ENCODE results near the gene FOXN1. TPM values are rescaled to one million over a fixed set of nuclear protein-coding genes. Genes with fewer than 3 reads are reported as not detected.

Gene FOXN1
- total and polyA plus RNA-seq, 3 experiments from 2014 or later, result not detected

DNA sequence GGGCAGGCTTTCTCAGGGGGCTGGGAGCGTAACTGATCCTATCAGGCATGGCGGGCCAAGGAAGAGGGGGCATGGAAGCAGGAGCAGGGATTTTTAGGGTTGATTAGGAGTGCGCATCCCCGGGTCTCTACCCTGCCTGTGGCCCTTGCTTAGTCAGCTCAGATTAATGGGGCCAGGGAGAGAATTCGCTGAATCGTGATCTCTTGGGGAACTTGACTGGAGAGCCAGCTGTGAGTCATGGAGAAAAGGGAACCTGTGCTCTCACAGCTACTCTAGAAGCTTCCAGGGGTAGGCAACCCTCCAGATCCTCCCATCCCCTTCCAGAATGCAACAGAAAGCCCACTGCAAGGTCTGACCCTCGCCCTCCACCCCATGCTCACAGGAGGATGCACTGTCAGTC, 3.6 kb downstream of the FOXN1 start:
- POLR2A ChIA-PET, result no interaction called here
- H3K27me3 Mint-ChIP-seq, result peaks cover 22 to 61% of the 10 kb centered on the region in 2 donors
- peaks cover 5% of the 10 kb centered on the region for H3K27me3 ChIP-seq (ENCODE audit: insufficient read depth, low read length, poor library complexity, severe bottlenecking)

DNA sequence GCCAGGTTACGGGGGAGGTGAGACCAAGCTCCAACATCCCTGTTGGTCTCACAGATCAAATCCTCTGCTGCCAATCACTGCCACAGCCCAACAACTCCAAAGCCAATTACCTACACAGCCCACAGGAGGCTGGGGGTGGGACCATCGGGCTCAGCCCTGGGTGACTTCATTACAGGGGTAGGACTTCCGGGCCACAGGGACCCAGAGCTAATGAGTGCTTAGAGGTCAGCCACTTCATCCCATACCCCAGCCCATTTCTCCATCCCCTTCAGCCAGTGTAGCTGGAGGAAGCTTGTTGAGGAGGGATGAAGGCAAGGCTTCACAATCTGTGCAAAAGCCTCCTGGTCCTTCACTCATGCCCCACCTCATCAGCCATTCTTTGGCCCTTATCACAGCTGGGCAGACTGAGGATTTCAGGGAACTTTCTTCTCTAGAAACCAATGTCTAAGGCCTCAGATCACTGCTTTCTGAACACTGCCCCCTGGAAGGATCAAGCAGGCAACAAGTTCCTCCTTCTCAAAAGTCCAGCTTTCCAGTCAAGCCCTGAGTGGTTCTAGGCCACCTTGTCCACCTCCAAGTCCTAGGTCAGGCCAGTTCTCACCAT, 5.8 kb downstream of the FOXN1 start:
- Mint-ChIP-seq H3K4me3 (no peak overlapping the region), H3K27me3 (peaks cover 19 to 49% of the 10 kb centered on the region in 2 donors), H3K9me3 (no peaks in the 10 kb centered on the region), H3K27ac (no peak overlapping the region), H3K36me3 (no peaks in the 10 kb centered on the region), H3K4me1 (no peaks in the 10 kb centered on the region)
- ChIA-PET POLR2A (no interaction called here), CTCF (no interaction called here)
- no peaks in the 10 kb centered on the region for H3K36me3 ChIP-seq (ENCODE audit: insufficient read depth, low read length)
- no peaks in the 10 kb centered on the region for H3K4me1 ChIP-seq (ENCODE audit: insufficient read depth, low read length)
- no peak overlapping the region for H3K27ac ChIP-seq (ENCODE audit: low read depth, low read length)
- peaks cover 5% of the 10 kb centered on the region for H3K27me3 ChIP-seq (ENCODE audit: insufficient read depth, low read length, poor library complexity, severe bottlenecking)
- H3K9me3 ChIP-seq (ENCODE audit: low read length), result no peaks in the 10 kb centered on the region
- H3K4me3 ChIP-seq (ENCODE audit: low read length), result no peak overlapping the region
- no peak for DNase-seq

More for the DNA sequence above, 3.6 kb downstream of the FOXN1 start:
- DNase-seq, result no peak
- no peaks in the 10 kb centered on the region for H3K9me3 Mint-ChIP-seq
- Histone ChIP-seq H3K27ac (ENCODE audit: low read depth, low read length) (no peak overlapping the region), H3K9me3 (ENCODE audit: low read length) (no peaks in the 10 kb centered on the region), H3K4me3 (ENCODE audit: low read length) (no peak overlapping the region), H3K36me3 (ENCODE audit: insufficient read depth, low read length) (no peaks in the 10 kb centered on the region), H3K4me1 (ENCODE audit: insufficient read depth, low read length) (no peaks in the 10 kb centered on the region)
- no peak overlapping the region for H3K4me3 Mint-ChIP-seq
- no peaks in the 10 kb centered on the region for H3K36me3 Mint-ChIP-seq
- CTCF ChIA-PET, result no interaction called here
- H3K27ac Mint-ChIP-seq, result no peak overlapping the region
- H3K4me1 Mint-ChIP-seq, result no peaks in the 10 kb centered on the region

DNA sequence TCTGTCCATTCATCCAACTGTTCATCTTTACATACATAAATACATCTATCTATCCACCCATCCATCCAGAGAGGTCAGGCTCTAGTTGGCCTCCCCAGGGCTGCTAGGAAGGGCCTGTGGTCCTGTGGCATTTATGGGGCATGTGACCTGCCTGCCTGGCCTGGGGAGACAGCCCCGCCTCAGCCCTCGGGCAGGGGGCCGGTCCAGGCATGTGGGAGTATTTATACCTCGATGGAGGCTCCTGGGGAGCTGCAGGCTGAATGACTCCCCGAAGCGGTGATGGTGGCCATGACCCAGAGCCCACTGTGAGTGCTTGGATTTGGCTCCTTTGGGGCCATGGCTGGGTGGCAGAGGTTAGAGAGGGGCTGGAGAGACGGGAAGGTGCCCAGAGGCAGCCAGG, 7.3 kb downstream of the FOXN1 start:
- POLR2A ChIA-PET, result no interaction called here
- H3K9me3 Mint-ChIP-seq, result no peaks in the 10 kb centered on the region
- Histone ChIP-seq H3K4me3 (ENCODE audit: low read length) (no peak overlapping the region), H3K27ac (ENCODE audit: low read depth, low read length) (no peak overlapping the region), H3K27me3 (ENCODE audit: insufficient read depth, low read length, poor library complexity, severe bottlenecking) (peaks cover 5% of the 10 kb centered on the region), H3K36me3 (ENCODE audit: insufficient read depth, low read length) (no peaks in the 10 kb centered on the region), H3K9me3 (ENCODE audit: low read length) (no peaks in the 10 kb centered on the region), H3K4me1 (ENCODE audit: insufficient read depth, low read length) (no peaks in the 10 kb centered on the region)
- peaks cover 14 to 46% of the 10 kb centered on the region in 2 donors for H3K27me3 Mint-ChIP-seq
- H3K36me3 Mint-ChIP-seq, result no peaks in the 10 kb centered on the region
- H3K4me3 Mint-ChIP-seq, result no peak overlapping the region
- CTCF ChIA-PET, result no interaction called here
- no peak for DNase-seq
- no peaks in the 10 kb centered on the region for H3K4me1 Mint-ChIP-seq
- H3K27ac Mint-ChIP-seq, result no peak overlapping the region

DNA sequence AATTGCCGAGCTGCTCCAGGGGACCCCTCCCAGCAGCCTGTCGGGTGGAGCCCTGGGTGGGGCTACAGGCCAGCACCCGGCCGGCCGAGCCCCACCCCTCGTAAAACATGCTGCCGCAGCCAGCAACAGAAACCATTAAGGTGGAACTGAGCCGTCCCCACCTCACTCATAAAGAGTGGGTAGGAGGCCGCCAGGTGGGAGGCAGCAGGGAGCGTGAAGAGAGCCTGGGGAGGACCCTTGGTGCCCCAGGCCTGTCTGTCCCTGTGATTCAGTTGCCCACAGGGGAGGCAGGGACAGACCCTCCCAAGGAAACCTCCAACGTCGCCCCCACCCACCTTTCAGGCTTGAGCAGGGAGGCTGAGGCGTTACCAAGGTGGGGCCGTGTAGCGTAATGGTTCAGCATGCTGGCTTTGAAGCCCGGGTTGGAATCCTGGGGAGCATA, 8.4 kb downstream of the FOXN1 start:
- Mint-ChIP-seq H3K27ac (no peak overlapping the region), H3K4me1 (no peaks in the 10 kb centered on the region), H3K9me3 (no peaks in the 10 kb centered on the region), H3K27me3 (peaks cover 12 to 46% of the 10 kb centered on the region in 2 donors), H3K4me3 (no peak overlapping the region), H3K36me3 (no peaks in the 10 kb centered on the region)
- Histone ChIP-seq H3K36me3 (ENCODE audit: insufficient read depth, low read length) (no peaks in the 10 kb centered on the region), H3K4me3 (ENCODE audit: low read length) (no peak overlapping the region), H3K4me1 (ENCODE audit: insufficient read depth, low read length) (no peaks in the 10 kb centered on the region), H3K27ac (ENCODE audit: low read depth, low read length) (no peak overlapping the region), H3K9me3 (ENCODE audit: low read length) (no peaks in the 10 kb centered on the region), H3K27me3 (ENCODE audit: insufficient read depth, low read length, poor library complexity, severe bottlenecking) (no peaks in the 10 kb centered on the region)
- no peak for DNase-seq
- CTCF ChIA-PET, result no interaction called here
- POLR2A ChIA-PET, result no interaction called here

DNA sequence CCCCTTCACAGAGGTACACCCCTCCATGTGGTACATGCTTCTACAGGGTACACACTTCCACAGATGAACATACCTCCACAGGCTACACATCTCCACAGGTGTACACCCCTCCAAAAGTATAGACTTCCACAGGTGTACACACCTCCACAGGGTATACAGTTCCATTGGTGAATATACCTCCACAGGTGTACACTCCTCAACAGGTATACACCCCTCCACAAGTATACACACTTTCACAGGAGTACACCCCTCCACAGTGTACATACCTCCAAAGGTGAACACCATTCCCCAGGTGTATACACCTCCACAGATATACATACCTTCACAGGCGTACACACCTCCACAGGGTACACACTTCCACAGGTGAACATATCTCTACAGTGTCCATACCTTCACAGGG, 9.4 kb downstream of the FOXN1 start:
- ChIA-PET CTCF (no interaction called here), POLR2A (no interaction called here)
- H3K27ac ChIP-seq (ENCODE audit: low read depth, low read length), result no peak overlapping the region
- Mint-ChIP-seq H3K9me3 (no peaks in the 10 kb centered on the region), H3K4me3 (no peak overlapping the region), H3K4me1 (no peaks in the 10 kb centered on the region), H3K27ac (no peak overlapping the region), H3K27me3 (peaks cover 7 to 37% of the 10 kb centered on the region in 2 donors), H3K36me3 (no peaks in the 10 kb centered on the region)
- no peak for DNase-seq
- no peaks in the 10 kb centered on the region for H3K36me3 ChIP-seq (ENCODE audit: insufficient read depth, low read length)
- H3K9me3 ChIP-seq (ENCODE audit: low read length), result no peaks in the 10 kb centered on the region
- no peaks in the 10 kb centered on the region for H3K27me3 ChIP-seq (ENCODE audit: insufficient read depth, low read length, poor library complexity, severe bottlenecking)
- no peaks in the 10 kb centered on the region for H3K4me1 ChIP-seq (ENCODE audit: insufficient read depth, low read length)
- no peak overlapping the region for H3K4me3 ChIP-seq (ENCODE audit: low read length)

DNA sequence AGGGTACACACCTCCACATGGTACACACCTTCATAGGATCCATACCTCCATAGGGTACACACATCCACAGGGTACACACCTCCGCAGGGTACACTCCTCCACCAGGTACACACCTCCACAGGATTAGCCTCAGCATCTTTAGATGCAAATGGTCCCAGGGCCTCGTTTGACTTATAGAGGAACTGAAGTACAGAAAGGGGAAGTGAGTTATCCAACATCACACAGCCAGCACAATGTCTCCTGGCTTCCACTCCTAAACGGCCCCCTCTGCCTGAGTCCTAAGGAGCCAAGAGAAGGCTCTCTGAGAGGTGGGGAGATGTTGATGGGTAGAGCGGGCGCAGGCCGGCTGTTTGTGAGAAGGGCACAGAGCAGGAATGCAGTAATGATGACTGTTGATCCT, 12.0 kb downstream of the FOXN1 start:
- no peaks in the 10 kb centered on the region for H3K36me3 ChIP-seq (ENCODE audit: insufficient read depth, low read length)
- Mint-ChIP-seq H3K36me3 (no peaks in the 10 kb centered on the region), H3K9me3 (no peaks in the 10 kb centered on the region), H3K4me1 (no peaks in the 10 kb centered on the region), H3K4me3 (no peak overlapping the region), H3K27me3 (peaks cover 4 to 18% of the 10 kb centered on the region in 2 donors), H3K27ac (no peak overlapping the region)
- no peak overlapping the region for H3K27ac ChIP-seq (ENCODE audit: low read depth, low read length)
- ChIA-PET POLR2A (no interaction called here), CTCF (no interaction called here)
- H3K4me1 ChIP-seq (ENCODE audit: insufficient read depth, low read length), result no peaks in the 10 kb centered on the region
- no peak for DNase-seq
- no peak overlapping the region for H3K4me3 ChIP-seq (ENCODE audit: low read length)
- H3K9me3 ChIP-seq (ENCODE audit: low read length), result no peaks in the 10 kb centered on the region
- no peaks in the 10 kb centered on the region for H3K27me3 ChIP-seq (ENCODE audit: insufficient read depth, low read length, poor library complexity, severe bottlenecking)

DNA sequence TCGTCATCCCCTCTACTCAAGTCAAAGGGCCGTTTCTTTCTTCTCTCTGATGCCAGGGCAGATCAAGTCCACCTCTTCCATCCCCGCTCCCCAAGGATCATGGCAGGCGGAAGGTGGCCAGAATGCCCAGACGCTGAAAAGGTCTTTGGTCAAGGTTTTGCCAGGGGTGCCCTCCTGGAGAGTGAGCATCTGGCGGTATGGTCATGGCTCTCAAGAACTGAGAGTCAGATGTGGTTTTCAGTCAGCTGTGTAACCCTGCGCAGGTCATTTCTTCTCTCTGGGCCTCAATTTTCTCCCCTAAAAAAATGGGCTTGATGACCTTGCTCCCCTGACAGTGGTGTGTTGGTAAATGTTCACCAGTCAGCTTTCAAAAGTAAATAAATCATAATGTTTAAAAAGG, 12.4 kb downstream of the FOXN1 start:
- H3K4me1 Mint-ChIP-seq, result no peaks in the 10 kb centered on the region

DNA sequence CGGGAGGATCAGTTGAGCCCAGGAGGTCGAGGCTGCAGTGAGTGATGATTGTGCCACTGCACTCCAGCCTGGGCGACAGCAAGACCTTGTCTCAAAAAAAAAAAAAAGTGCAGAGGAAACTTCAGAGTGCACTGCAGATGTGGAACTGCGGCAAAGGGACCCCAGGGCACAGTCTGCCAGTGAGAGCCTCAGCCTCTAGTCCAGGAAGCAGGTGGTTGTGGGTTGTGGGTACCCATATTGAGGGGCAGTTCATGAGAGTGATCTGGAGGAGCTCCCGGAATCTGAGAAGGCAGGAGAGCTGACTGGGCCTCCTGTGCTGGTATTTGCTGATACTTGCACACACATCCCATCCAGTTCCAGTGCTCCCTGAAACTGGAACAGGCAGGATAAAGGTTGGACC, 13.1 kb downstream of the FOXN1 start:
- H3K36me3 Mint-ChIP-seq, result no peaks in the 10 kb centered on the region
- H3K9me3 Mint-ChIP-seq, result no peaks in the 10 kb centered on the region
- DNase-seq, result no peak
- no peak overlapping the region for H3K4me3 ChIP-seq (ENCODE audit: low read length)
- CTCF ChIA-PET, result no interaction called here
- POLR2A ChIA-PET, result no interaction called here
- H3K9me3 ChIP-seq (ENCODE audit: low read length), result no peaks in the 10 kb centered on the region
- no peak overlapping the region for H3K27ac Mint-ChIP-seq
- no peaks in the 10 kb centered on the region for H3K4me1 ChIP-seq (ENCODE audit: insufficient read depth, low read length)
- H3K4me3 Mint-ChIP-seq, result no peak overlapping the region
- peaks cover 0 to 9% of the 10 kb centered on the region in 2 donors for H3K27me3 Mint-ChIP-seq
- no peaks in the 10 kb centered on the region for H3K4me1 Mint-ChIP-seq
- H3K36me3 ChIP-seq (ENCODE audit: insufficient read depth, low read length), result no peaks in the 10 kb centered on the region
- no peaks in the 10 kb centered on the region for H3K27me3 ChIP-seq (ENCODE audit: insufficient read depth, low read length, poor library complexity, severe bottlenecking)
- no peak overlapping the region for H3K27ac ChIP-seq (ENCODE audit: low read depth, low read length)

More for the DNA sequence above, 12.4 kb downstream of the FOXN1 start:
- H3K36me3 ChIP-seq (ENCODE audit: insufficient read depth, low read length), result no peaks in the 10 kb centered on the region
- no peaks in the 10 kb centered on the region for H3K9me3 Mint-ChIP-seq
- H3K27ac Mint-ChIP-seq, result no peak overlapping the region
- no peaks in the 10 kb centered on the region for H3K36me3 Mint-ChIP-seq
- ChIA-PET CTCF (no interaction called here), POLR2A (no interaction called here)
- H3K27me3 Mint-ChIP-seq, result peaks cover 2 to 14% of the 10 kb centered on the region in 2 donors
- H3K27ac ChIP-seq (ENCODE audit: low read depth, low read length), result no peak overlapping the region
- no peaks in the 10 kb centered on the region for H3K4me1 ChIP-seq (ENCODE audit: insufficient read depth, low read length)
- H3K9me3 ChIP-seq (ENCODE audit: low read length), result no peaks in the 10 kb centered on the region
- no peaks in the 10 kb centered on the region for H3K27me3 ChIP-seq (ENCODE audit: insufficient read depth, low read length, poor library complexity, severe bottlenecking)
- no peak overlapping the region for H3K4me3 Mint-ChIP-seq
- DNase-seq, result no peak
- H3K4me3 ChIP-seq (ENCODE audit: low read length), result no peak overlapping the region

DNA sequence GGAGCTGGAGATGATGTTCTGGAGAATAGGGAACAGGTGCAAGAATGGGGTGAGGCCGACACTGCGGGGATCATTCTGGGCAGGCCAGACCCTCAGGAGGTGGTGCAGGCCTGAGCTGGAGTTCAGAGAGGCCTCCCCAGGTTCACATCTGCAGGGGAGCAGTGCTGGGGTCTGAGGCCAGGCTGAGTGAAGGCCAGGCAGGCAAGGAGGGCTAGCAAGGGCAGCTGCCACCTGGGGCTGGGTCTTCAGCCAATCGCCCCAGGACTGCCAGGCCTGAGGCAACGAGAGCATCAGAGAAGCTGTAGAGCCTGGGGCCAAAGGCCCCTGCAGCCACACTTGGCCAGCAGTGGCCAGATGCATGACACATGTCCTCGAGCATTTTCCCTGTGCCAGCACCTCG, 14.5 kb downstream of the FOXN1 start:
- H3K4me3 Mint-ChIP-seq, result no peak overlapping the region
- H3K4me1 ChIP-seq (ENCODE audit: insufficient read depth, low read length), result no peaks in the 10 kb centered on the region
- H3K4me1 Mint-ChIP-seq, result no peaks in the 10 kb centered on the region
- CTCF ChIA-PET, result no interaction called here
- no peak overlapping the region for H3K27ac ChIP-seq (ENCODE audit: low read depth, low read length)
- no peaks in the 10 kb centered on the region for H3K36me3 Mint-ChIP-seq
- no peak for DNase-seq
- H3K36me3 ChIP-seq (ENCODE audit: insufficient read depth, low read length), result no peaks in the 10 kb centered on the region
- H3K27me3 Mint-ChIP-seq, result peaks cover 0 to 9% of the 10 kb centered on the region in 2 donors
- H3K27ac Mint-ChIP-seq, result peak overlapping the region in 2 of 8 donors; percentile 36 to 42
- H3K9me3 ChIP-seq (ENCODE audit: low read length), result no peaks in the 10 kb centered on the region
- no peaks in the 10 kb centered on the region for H3K27me3 ChIP-seq (ENCODE audit: insufficient read depth, low read length, poor library complexity, severe bottlenecking)
- POLR2A ChIA-PET, result no interaction called here
- no peaks in the 10 kb centered on the region for H3K9me3 Mint-ChIP-seq
- no peak overlapping the region for H3K4me3 ChIP-seq (ENCODE audit: low read length)

Data from CD8-positive, alpha-beta memory T cell (primary cell).